Lower leg skin (tissue), 4 donors: ENCODE results near the gene B4GALT3. TPM values are rescaled to one million over a fixed set of nuclear protein-coding genes. Genes with fewer than 3 reads are reported as not detected.

Experiments used
- DNase-seq, 2 donors: peaks; one replicate each; pipeline ENCODE4 v3.0.0-alpha.2; 2019; ENCODE audit warnings: low spot score in 2 of 2
- H3K4me3 ChIP-seq: fragments of 200-600 bp; sonication (generic); 2 replicates; pipeline ENCODE4 v1.5.1; 2017; ENCODE audit warnings: mild to moderate bottlenecking, low read depth; ENCODE audit not compliant: poor library complexity, severe bottlenecking
- CTCF ChIP-seq, 3 donors: fragments of 450-650 bp; IDR thresholded peaks; one replicate each; pipeline ENCODE4 v1.5.1; 2016; ENCODE audit warnings: antibody characterized with exemption in 3 of 3, mild to moderate bottlenecking in 3 of 3, moderate library complexity in 2 of 3
- POLR2A ChIP-seq, 2 donors: fragments of 450-650 bp; IDR thresholded peaks; one replicate each; pipeline ENCODE4 v1.6.1; 2016 to 2017; ENCODE audit warnings: antibody characterized with exemption in 2 of 2, mild to moderate bottlenecking in 1 of 2, moderate library complexity in 1 of 2
- WGBS, 2 donors: methylation state at CpG; one replicate each; pipeline ENCODE4 v1.1.5; 2018; 5-methylcytosine and 5-hydroxymethylcytosine counted together
- intact Hi-C: fragments of 100-400 bp; cut with DNase I; formaldehyde crosslinking; loops from one replicate; pipeline ENCODE4 v1.15.0; 2023; ENCODE audit warnings: low total_unique reads
- total RNA-seq, 4 donors: library from RNA; depleted of rRNA; stranded (reverse); fragments of >200 nt; gene quantifications; one replicate each; pipeline ENCODE4 v1.1.0, GENCODE V29; 2016

Gene B4GALT3
- total RNA-seq, 4 donors from 2014 or later = 40.9 to 49.9 (median 44.0) TPM

- WGBS, 2 donors = 88 to 90% methylated on average over 10 of the region's 10 CpGs
- intact Hi-C loops = no loop called here
- DNase-seq = no peak
These were observed 1.4 kb downstream of the B4GALT3 start for GRCh38 chr1:161175771-161176453.

GRCh38 chr1:161174911-161175310, 2.4 kb downstream of the B4GALT3 start:
- intact Hi-C loops = no loop called here
- TF ChIP-seq CTCF (IDR thresholded peaks at IDR 0.05) (no peak), POLR2A (IDR thresholded peaks at IDR 0.05) (no peak)
- no peak for DNase-seq
- H3K4me3 ChIP-seq = no peak overlapping the region
- 92 to 93% methylated on average over 11 of the region's 11 CpGs for WGBS, 2 donors

More at GRCh38 chr1:161175771-161176453, 1.4 kb downstream of the B4GALT3 start:
- no peak overlapping the region for H3K4me3 ChIP-seq
- TF ChIP-seq CTCF (IDR thresholded peaks at IDR 0.05) (no peak), POLR2A (IDR thresholded peaks at IDR 0.05) (no peak)

GRCh38 chr1:161173711-161174110, 3.6 kb downstream of the B4GALT3 start:
- WGBS, 2 donors = 92 to 94% methylated on average over 11 of the region's 11 CpGs
- TF ChIP-seq POLR2A (IDR thresholded peaks at IDR 0.05) (no peak), CTCF (IDR thresholded peaks at IDR 0.05) (no peak)
- no peak overlapping the region for H3K4me3 ChIP-seq
- intact Hi-C loops = no loop called here
- DNase-seq = no peak

GRCh38 chr1:161172776-161173376, 4.4 kb downstream of the B4GALT3 start:
- WGBS, 2 donors = 50 to 55% methylated on average over 4 of the region's 4 CpGs
- intact Hi-C loops = no loop called here
- peak in 1 of 2 donors; percentile 58 for DNase-seq
- no peak overlapping the region for H3K4me3 ChIP-seq
- no peak for TF ChIP-seq POLR2A (IDR thresholded peaks at IDR 0.05)
- TF ChIP-seq CTCF (IDR thresholded peaks at IDR 0.05) = no peak

- TF ChIP-seq POLR2A (IDR thresholded peaks at IDR 0.05) = no peak
- intact Hi-C loops = no loop called here
- H3K4me3 ChIP-seq = no peak overlapping the region
- DNase-seq = no peak
- WGBS, 2 donors = 33 to 56% methylated on average over 1 of the region's 1 CpG
These were observed 5.0 kb downstream of the B4GALT3 start for GRCh38 chr1:161172349-161172748.

GRCh38 chr1:161171696-161172095, 5.6 kb downstream of the B4GALT3 start:
- intact Hi-C loops = no loop called here
- WGBS, 2 donors = 82 to 84% methylated on average over 12 of the region's 12 CpGs
- no peak for DNase-seq
- no peak overlapping the region for H3K4me3 ChIP-seq
- TF ChIP-seq POLR2A (IDR thresholded peaks at IDR 0.05) = no peak
- TF ChIP-seq CTCF (IDR thresholded peaks at IDR 0.05) = no peak
